Gastroesophageal sphincter (tissue), 3 donors: Measurements from ENCODE around the gene TMEM106C.

Source experiments
- POLR2A ChIP-seq, 2 donors: fragments of 450-650 bp; IDR thresholded peaks; one replicate each; pipeline ENCODE4 v1.6.1; 2017; ENCODE audit warnings: antibody characterized with exemption in 2 of 2, mild to moderate bottlenecking in 2 of 2, moderate library complexity in 1 of 2
- TF ChIP-seq, protein P1 (sequence below), 4 experiments: fragments of 200-600 bp in 2 of 4; fragments of 450-650 bp in 2 of 4; sonication (generic) in 1 of 4; IDR thresholded peaks; one replicate each; pipeline ENCODE4 v1.5.1; 2017 to 2019; ENCODE audit warnings: antibody characterized with exemption in 4 of 4, mild to moderate bottlenecking in 2 of 4, moderate library complexity in 2 of 4

DNA sequence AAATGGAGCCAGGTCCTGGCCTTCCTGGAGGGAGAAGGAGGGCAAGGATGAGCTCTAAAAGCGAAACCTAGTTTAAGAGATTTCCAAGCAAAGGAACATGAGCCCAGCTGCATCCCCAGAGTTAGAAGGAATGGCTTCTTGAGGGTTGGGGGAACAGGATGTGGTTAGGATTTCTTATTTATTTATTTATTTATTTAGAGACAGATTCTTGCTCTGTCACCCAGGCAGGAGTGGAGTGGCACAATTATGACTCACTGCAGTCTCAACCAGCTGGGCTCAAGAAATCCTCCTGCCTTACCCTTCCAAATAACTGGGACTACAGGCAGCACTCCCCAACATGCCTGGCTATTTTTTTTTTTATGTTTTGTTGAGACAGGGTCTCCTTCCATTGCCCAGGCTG, 25.3 kb upstream of the TMEM106C start:
- TF ChIP-seq, protein P1, sequence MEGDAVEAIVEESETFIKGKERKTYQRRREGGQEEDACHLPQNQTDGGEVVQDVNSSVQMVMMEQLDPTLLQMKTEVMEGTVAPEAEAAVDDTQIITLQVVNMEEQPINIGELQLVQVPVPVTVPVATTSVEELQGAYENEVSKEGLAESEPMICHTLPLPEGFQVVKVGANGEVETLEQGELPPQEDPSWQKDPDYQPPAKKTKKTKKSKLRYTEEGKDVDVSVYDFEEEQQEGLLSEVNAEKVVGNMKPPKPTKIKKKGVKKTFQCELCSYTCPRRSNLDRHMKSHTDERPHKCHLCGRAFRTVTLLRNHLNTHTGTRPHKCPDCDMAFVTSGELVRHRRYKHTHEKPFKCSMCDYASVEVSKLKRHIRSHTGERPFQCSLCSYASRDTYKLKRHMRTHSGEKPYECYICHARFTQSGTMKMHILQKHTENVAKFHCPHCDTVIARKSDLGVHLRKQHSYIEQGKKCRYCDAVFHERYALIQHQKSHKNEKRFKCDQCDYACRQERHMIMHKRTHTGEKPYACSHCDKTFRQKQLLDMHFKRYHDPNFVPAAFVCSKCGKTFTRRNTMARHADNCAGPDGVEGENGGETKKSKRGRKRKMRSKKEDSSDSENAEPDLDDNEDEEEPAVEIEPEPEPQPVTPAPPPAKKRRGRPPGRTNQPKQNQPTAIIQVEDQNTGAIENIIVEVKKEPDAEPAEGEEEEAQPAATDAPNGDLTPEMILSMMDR (IDR thresholded peaks at IDR 0.05): no peak
- no peak for TF ChIP-seq POLR2A (IDR thresholded peaks at IDR 0.05)
